ENCODE data around the gene PLXNA2.

- no peak for TF ChIP-seq POLR2A (IDR thresholded peaks at IDR 0.05; ENCODE audit: low read depth)
- no peak for TF ChIP-seq EP300 (IDR thresholded peaks at IDR 0.05)
Measured at GRCh38 chr1:208234721-208235120, 9.5 kb downstream of the PLXNA2 start.
